PFSK-1 (cell line): Measurements from ENCODE around the gene SCN5A.

ENCODE experiments used
- POLR2AphosphoS5 ChIP-seq: IDR thresholded peaks from 2 replicates; pipeline ENCODE4 v1.6.1; 2012; ENCODE audit warnings: low read depth, mild to moderate bottlenecking, control low read depth, low read length, moderate library complexity
- SIN3A ChIP-seq: IDR thresholded peaks from 2 replicates; pipeline ENCODE4 v1.6.1; 2012; ENCODE audit warnings: mild to moderate bottlenecking, low read length, moderate library complexity, borderline replicate concordance; ENCODE audit not compliant: insufficient read depth

GRCh38 chr3:38555926-38556325 is 93.6 kb downstream of the SCN5A start:
- TF ChIP-seq SIN3A (no peak), POLR2AphosphoS5 (no peak)
